CD4-positive, alpha-beta T cell treated with Interleukin-2 at 100 ng/mL for 4 hours (primary cell): ENCODE data around the gene FREY1.

ENCODE experiments used
- DNase-seq: peaks from one replicate; pipeline ENCODE4 v3.0.0-alpha.2; 2020; ENCODE audit warnings: low spot score

Gene FREY1, protein sequence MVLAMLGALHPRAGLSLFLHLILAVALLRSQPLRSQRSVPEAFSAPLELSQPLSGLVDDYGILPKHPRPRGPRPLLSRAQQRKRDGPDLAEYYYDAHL

DNA sequence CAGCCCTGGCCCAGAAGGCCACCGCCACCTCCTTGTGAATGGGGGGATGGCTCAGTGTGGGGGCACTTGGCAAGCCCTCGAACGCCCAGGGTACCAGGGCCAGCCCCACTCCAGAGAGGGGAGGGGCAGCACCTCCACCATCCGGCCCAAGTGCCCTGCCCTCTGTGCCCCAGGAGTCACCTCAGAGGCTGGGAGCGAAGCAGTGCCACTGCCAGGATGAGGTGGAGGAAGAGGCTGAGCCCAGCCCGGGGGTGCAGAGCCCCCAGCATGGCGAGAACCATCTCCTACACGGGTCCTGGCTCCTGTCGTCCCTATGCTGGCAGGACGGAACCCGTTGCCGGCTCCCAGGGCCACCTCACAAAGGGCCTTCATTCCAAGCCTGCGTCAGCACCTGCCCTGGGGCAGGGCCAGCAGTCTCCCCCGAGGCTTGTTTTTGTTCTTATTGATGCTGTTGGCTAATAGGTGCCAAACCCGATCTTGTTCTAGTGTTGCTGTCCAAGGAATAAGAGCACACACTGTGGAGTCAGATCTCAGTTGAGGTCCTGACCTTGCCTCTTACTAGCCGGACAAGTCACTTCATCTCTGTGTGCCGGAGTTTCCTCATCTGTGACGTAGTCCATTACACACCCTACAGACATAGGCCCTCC is at the start of gene FREY1:
FREY1 (minus strand) TSS at position 307 of the 647 bp plus-strand sequence; CDS start at position 281, 26 bp downstream.
- DNase-seq = no peak

DNA sequence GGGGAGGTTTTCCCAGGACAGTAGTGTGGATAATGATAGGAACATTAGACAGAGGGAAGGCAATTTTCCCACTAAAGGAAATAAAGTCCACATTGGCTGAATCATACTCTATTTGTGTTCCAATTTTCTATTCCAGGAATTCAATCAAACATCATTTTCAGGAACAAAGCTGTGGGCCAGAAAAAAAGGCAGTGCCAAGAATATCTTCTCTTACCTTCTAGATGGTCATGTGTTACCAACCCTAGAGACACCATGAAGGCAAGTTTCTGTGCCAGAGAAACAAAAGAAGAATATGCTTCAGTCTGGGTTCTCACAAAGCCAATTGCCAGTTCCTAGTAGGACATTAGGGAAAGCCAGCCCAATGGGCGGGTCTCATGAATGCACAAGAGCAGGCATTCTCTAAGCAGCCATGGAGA is 42.9 kb upstream of the FREY1 start:
- DNase-seq = no peak

DNA sequence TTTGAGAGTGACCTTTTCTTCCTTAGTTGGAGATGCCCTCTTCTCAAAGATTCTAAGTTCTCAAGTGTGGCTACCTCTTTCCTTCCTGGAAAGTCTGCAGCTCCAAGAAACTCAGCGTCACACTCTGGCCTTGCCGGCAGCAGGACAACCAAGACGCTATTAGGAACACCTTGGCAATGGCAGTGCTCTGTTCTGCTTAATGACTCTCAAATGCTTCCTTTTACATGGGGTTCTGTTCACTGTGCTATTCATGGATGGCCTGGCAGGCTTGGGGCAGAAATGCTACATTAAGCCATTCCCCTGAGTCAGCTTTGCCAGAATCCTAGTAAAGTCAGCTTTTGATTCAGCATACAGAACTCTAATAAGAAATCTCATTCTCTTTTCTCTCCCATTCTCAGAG is 41.3 kb upstream of the FREY1 start:
- no peak for DNase-seq

DNA sequence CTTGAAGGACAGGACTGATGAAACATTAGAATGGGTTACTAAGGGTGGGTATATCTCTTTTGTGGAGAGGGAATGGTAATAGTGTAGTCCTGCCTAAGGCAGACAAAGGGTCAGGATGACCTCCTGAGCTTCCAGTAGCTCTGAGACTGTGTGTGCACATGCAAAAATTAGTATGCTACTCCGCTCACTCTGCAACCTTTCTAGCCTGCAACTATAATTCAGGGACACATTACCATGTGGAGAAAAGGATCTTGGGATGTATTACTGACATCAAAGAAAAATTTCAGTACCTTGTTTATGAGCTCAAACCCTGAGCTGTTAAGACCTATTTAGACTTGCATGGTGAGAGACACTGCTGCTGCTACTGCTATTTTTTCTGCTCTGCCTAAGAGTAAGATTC is 40.8 kb upstream of the FREY1 start:
- DNase-seq = no peak

DNA sequence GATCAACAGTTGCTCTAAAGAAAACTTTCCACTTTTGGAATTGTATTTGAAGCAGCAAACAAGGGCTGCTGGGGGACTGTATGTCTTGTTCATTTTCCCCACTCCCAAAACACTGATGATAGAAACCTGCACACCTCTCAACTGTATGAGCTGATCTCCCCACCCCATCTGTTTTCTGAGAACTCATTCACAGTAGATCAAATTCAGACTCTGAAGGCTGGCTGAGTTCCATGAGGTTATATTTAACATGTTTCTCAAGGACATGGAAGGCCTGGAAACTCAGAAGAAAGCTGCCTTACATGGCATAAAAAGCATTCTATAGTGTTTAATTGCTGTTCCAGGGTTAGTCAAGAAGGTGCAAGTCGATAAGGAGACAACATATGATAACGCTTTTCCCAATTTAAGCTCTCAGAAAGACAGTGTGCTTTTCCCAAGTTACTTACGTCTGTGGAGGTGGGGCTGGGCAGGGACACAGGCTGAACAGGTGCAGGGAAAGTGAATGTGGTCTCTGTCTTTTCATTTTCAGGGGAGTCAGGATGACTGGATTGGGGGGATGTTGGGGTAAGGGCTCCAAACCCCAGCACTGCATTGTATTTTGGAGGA is 38.4 kb upstream of the FREY1 start:
- DNase-seq = no peak

DNA sequence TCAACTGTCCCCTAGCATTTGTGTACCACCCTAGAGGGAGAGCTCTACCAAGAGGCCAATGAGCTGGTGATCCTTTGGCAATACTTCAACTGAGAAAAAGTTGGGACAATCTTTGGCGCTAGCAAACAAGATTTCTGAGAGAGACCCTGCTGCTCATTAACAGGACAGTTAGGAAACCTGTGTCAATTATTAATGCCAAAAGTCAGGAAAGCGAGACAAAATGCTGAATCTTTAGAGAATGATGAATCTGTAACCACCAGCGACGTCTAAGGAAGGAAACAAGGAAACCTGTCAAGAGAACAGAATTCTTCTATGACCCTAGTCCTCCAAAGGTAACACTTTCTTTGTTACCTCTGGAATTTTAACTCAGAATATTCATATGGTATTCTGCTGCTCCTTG is 35.3 kb upstream of the FREY1 start:
- no peak for DNase-seq

DNA sequence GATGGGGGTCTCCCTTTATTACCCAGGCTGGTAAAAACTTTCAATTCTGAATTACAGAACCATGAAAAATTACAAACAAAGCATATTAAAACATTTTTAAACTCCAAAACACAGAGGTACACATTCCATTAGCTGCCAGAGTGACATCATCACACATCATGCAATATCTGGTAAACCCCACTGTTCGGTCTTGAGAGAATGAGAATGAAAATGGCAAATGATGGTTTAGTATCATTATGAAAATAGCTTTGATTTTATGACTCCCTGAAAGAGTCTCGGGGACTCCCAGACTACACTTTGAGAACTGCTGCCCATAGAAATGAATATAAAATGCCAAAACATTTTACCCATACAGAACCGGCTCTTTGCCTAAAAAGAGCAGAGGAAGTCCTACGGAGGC is 34.2 kb upstream of the FREY1 start:
- DNase-seq = no peak

DNA sequence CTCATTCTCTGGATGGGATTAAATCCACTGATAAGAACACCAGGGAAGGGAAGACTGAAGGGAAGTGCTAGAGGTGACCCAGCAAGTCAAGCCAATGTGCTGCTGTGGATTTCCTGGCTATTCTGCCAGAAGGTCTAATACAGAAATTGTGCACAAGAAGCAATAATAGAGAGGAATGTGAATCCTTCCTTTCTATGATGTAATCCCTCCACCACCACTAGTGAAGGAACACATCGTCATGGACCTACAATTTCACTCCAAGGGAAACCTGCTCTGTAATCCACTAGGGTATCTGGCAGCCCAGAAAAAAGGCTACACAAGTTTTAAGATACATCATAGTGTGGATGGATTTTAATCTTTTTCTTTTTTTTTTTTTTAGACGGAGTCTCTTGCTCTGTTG is 32.8 kb upstream of the FREY1 start:
- DNase-seq = no peak

DNA sequence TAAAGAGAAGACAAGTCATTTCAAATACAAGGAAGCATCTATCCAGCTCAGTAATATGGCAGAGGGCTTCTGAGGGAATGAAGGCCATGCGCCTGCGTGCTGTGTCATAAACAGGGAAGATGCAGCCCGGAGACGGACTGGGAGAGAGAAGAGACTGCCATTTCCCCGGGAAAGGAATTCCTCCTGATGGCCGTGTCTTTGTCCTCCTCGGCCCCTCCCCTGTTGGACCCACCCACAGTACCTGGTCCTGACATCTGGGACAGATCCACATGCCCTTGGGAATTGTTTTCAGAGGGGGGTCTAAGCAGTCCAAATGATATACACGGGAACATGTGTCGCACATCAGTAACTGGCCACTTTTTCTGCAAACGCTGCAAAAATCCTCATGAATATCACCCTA is 30.8 kb upstream of the FREY1 start:
- no peak for DNase-seq

DNA sequence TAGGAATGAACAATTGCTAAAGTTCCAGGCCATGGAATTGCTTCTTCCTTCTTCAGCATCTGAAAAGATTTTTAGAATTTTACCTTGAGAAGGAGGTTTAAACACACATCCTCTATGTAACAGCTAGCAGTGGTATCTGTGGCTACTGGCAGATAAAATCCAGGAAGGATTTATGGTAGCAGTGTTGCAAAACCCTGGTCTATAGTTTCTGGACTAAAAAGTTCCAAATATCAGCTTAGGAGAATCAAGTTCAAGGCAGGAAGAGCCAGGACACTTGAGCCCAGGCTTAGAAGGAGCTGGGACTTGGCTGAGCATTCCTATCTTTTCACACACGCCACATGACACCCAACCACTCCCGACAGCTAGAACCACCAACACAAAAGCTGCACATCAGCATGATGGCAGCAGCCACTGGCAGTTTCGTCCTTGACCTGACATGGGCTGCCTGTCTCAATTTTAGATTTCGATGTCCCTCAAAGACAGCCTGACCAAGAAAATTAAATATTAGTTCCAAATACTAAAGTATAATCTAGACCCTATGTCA is 29.5 kb upstream of the FREY1 start:
- no peak for DNase-seq

DNA sequence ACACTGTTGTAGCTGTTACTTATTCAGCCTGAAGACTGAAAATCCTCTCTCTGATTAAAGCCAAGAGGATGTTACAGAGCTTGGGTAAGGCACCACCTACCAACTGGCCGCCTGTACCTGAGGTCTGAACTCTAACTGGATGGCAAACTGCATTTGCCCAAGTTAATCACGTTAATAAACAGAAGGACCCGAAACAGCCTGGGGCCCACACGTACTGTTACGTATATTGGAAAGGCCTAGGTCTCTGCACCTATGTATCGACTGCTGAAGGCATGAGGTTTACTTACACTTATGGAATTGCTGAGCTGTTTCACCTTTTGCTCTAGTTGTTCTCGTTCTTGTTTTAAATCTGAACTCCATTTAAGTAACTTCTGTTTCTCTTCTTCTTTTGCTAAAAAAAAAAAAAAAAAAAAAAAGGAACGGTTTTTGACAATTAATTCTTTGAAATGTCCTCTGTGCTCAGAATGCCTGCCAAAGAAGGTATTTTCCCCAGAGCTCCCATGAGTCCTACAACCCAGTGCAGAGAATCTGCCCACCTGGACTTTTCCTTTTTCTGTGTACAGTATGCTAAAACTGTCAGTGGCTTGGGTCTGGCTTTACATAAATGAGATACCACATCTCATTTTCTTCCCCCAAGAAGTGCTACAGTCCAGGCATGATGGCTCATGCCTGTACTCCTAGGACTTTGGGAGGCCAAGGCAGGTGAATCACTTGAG is 28.4 kb upstream of the FREY1 start:
- no peak for DNase-seq

DNA sequence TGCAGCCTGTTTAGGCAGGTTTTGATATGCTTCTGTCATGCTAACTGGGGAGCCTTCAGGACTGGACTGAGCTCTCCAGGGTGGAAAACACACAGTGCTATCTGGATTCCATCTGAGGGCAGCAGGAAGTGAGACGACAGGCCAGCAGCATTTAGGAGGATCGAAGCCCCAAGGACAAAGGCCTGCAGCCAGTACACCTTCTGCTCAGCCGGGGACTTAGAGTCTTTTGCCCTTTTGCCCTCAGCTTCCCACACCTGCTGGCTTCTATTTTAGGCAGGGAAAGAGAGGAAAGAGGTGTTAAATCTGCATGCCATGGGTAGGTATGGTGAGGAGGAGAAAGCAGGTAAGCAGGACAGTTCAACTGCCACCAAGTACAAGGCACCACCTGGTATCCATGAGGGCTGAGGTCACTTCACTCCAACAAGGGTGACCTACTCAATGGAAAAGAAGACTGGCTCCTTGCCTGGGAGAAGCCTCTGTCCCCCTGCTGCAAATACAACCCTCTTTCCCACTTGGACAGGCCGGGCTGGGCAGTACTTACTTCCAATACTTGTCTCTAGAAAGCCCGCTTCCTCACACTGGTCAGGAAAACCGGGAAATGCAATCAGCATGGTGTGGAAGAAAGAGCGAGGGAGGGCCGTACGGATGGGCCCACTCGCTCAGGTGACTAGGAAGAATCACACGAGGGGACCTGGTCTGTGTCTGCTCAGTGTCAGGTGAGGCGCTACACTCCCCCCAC is 27.7 kb upstream of the FREY1 start:
- DNase-seq = no peak

DNA sequence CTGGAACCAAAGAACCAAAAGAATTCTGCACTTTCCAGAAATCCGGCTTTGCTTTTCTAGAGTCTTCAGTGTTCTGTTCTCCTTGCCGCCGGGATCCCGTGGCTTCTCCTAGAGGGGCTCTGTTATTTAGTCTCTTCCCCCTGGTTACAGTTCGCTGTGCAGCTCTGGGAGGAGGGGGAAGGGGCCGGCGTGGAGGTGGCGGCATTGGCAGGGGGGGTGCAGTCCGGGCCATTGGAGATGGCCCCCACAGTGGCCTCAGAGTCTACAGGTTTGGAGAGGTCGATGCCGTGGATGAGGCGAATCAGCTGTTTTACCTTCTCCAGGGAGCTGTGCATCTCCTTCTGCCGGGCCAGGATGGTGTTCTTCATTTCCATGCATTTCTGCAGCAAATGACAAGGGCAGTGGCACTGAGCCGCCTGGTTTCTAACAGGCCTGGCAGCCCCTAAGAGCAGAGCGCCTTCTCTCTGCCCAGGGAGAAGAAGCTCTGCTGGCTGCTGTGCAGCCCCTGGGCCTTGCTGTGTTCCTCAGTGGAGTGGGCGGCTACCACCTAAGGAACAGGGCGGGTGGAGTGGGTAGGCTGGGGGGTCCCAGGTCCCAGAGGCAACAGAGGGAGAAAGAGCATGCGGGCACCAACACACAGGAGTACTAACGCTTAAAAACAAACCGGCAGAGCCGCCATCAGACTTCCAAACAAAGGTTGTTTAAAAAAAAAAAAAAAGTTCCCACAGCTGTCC is 26.9 kb upstream of the FREY1 start:
- no peak for DNase-seq

DNA sequence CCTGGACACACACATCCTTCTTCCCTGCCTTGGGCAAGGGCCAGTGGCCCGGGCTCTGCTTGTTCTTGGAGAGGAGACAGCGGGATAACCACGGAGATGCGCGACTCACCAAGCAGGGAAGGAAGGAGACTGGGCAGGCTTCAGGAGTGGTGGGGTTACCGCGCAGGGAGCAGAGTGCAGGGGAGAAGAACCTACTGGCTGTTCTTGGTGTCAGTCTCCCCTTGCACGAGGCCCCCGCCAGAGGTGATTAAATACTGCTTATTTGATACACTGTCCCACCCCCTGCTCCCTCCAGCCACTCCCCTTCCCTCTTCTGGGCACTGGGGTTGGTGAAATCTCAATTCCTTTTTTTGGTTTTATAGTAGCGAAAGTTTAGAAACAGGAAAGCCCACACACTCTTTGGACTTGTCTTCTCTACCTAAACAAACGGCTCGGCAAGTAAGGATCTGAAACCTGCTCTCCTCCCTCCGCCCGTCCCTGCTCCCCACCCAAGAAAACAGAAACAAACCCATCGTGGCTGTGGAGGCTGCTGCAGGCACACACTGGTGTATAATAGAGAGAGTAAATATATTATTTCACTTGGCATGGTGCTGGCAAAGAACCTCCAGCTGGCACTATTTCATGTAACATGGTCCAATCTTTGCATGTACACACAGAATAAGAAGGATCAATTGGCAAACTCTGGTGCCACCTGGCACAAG is 26.2 kb upstream of the FREY1 start:
- DNase-seq = no peak

DNA sequence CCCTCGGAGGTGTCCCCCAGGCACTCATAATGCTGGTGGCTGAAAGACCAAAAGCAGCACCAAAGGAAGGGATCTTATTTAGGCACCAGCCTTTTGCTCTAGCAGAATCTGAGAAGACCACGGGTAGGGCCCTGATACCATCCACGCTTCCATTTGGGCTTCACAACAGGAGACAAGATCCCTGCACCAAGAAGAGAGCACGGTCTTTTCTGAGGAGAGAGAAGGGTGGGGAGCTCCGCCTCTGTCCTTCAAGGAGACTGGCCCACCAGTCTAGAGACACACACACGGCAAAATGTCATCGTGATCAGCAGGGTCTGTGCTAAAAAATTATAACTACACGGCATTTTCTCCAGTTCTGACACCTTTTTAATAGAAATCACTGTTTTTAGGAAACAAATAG is 25.1 kb upstream of the FREY1 start:
- no peak for DNase-seq

DNA sequence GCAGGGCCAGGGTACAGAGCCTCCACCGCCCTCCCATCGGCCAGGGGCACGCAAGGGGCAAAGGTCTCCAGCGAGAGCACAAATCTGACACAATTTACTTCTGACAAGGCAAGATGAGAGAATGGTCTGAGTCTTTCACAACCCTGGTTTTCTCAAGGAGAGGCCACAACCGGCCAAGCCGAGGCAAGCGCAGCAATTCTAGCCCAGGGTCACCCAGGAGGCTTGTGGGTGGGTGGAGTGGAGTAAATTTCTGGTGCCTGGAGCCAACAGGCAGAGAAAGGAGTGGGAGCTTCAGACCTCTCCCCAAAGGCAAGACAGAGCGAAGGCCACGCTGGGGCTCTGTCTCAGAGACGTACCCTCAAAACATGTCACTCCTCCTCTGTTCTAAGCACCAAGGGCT is 24.7 kb upstream of the FREY1 start:
- DNase-seq = no peak

DNA sequence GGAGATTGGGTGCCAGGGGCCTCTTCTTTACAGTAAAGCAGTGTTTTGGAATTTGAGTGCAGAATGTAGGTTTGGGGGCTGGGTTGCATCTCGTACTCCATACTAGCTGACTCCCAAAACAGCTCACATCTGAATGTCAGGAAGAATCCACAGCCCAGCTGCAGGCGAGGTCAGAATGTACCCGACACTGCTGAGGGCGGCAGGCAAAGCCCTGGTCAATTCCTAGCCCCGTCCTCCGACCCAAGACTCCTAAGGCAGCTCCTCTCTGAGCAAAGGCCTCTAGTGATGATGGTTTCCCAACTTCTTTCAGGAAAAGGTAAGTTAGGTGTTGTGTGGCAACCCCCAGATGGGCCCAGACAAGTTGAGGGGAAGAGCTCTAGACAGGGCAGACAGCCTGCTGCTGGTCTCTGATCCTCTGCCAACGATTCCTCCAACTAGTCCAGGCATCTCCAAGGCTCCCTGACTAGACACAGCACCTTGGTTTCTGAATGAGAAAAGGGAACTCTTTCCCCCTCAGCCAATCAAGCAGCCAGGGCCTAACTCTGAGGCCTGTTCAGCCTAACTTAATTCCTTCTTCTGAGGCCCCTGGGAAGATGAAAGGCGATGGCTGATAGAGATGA is 24.0 kb upstream of the FREY1 start:
- no peak for DNase-seq

DNA sequence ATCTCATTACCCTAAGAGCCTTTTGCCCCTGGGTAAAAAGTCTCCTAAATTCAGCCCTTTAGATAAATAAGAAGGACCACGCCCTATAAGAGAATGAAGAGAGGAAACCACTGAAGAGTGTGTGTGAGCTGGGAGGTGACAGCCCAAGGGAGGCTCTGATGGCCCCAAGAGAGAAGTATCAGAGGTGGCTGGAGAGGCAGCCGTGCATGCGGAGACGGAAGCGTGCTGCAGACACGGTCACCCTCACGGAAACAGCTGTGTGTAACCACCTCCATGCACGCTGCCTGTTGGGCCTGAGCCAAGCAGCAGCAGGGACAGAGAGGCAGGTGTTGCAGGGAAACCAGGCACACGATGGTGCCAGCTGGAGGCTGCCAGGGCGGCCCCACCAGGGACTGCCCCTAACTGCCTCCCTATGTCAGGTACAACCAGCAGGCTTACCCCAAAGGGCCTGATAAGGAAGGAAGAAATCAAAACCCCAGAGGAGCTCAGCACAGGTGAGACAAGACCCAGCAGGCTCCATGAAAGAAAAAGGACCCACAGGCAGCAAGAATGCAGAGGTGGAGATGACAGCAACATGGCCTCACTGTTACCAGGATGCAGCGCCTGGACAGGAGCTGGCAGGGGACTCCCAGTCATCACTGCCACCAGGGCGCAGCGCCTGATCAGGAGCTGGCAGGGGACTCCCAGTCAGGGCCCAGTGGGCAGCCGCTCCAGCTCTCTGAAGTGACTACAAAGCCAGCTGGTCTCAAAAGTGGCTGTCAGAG is 23.1 kb upstream of the FREY1 start:
- DNase-seq = peak; percentile 52

DNA sequence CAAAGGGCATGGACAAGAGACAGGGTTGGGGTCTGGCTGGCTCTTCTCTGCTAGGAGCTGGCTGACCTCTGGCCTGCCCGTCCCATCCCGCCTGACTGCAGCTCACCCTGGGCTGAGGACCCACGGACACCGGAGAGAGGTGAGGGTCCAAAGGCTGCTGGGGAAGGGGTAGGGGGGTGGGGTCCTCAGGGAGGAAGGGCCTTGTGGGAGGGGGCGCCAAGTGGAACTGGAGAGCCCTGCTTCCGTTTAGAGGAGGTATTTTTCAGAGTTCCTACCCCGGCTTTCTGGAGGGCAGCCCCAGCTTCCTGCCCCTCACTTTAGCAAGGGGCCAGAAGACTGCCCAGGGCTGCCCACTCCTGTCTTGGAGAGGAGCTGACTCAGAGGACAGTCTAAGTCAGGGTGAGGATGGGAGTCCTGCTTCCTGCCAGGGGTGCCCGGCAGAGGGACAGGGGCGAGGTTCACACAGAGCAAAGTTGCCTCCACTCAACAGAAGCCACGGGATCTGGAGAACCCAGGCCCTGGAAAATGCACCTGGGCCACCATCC is 22.5 kb upstream of the FREY1 start:
- DNase-seq = no peak
